ENCODE data around the gene EFCAB12. TPM values are rescaled to one million over a fixed set of nuclear protein-coding genes. Genes with fewer than 3 reads are reported as not detected.

Gene EFCAB12
- total RNA-seq (2012; rRNA removed) = under 0.01 TPM in 2 replicates
- polyA plus RNA-seq (2012; rRNA removed) = 0.09 and 0.17 TPM in 2 replicates
- polyA plus RNA-seq (2012; cell fraction: cytosol; rRNA removed) = 0.02 and 0.04 TPM in 2 replicates
- 0.41 and 0.62 TPM in 2 replicates for polyA plus RNA-seq (2012; cell fraction: nucleus; rRNA removed; ENCODE audit: low replicate concordance)
- Bru-seq, nascent RNA = percentile 17 among the genes with signal in this experiment
- BruChase-seq, experiment 1, labeled RNA remaining after a 6-hour chase = percentile 26 among the genes with signal in this experiment
- percentile 28 among the genes with signal in this experiment for BruChase-seq, experiment 2, labeled RNA remaining after a 2-hour chase
- long read RNA-seq = 0 reads

GRCh38 chr3:129428376-129429079 lies at the start of gene EFCAB12:
Gene EFCAB12, minus strand, starts transcription at chr3:129428636. Its CDS starts 148 bp downstream, at chr3:129428488.
- H3K56ac ChIP-seq (ENCODE audit: extremely low read depth, insufficient read depth, low read length) = peak within 1 kb of the TSS; percentile 49; the same call in 1 of the 2 replicates
- peak within 1 kb of the TSS; percentile 76 for H2AK9ac ChIP-seq (replicated peaks; ENCODE audit: low read depth, low read length, poor library complexity)
- peak; percentile 88 for DNase-seq
- H4K91ac ChIP-seq (ENCODE audit: insufficient read depth, low read depth, low read length) = peak within 1 kb of the TSS; percentile 46; the same call in 1 of the 2 replicates
- H3K4me2 ChIP-seq (ENCODE audit: low read depth, low read length) = peak within 1 kb of the TSS; percentile 88
- peak; percentile 99 for ATAC-seq (ENCODE audit: low read depth)
- no peak within 1 kb of the TSS for H2BK5ac ChIP-seq (ENCODE audit: low read depth, low read length, poor library complexity, severe bottlenecking)
- peak within 1 kb of the TSS; percentile 79 for H3K14ac ChIP-seq (replicated peaks; ENCODE audit: low read depth, low read length)
- peaks cover 5 to 7% of the 10 kb centered on the region in 2 experiments; a peak in 2 of 4 replicates for H3K79me1 ChIP-seq (ENCODE audit: low read depth in 1 of 2, low read length in 2 of 2)
- H2AK5ac ChIP-seq (ENCODE audit: low read depth, low read length) = peak within 1 kb of the TSS; percentile 76; the same call in 1 of the 2 replicates
- H2BK15ac ChIP-seq (ENCODE audit: low read depth, low read length) = peak within 1 kb of the TSS; percentile 18; the same call in 1 of the 3 replicates
- H3K9ac ChIP-seq (ENCODE audit: low read depth, low read length) = peak within 1 kb of the TSS; percentile 15; the same call in 1 of the 2 replicates
- H3K23ac ChIP-seq (ENCODE audit: low read depth, low read length) = peak within 1 kb of the TSS; percentile 32; the same call in 1 of the 2 replicates
- no peak within 1 kb of the TSS for H3K18ac ChIP-seq (ENCODE audit: low read depth, low read length)
- peak within 1 kb of the TSS; percentile 93 for H2AFZ ChIP-seq (replicated peaks; ENCODE audit: low read length, poor library complexity)
- peak within 1 kb of the TSS; percentile 10 for H2BK120ac ChIP-seq (ENCODE audit: low read depth, low read length)
- H3K4me3 ChIP-seq (ENCODE audit: insufficient read depth, low read depth, low read length) = peak within 1 kb of the TSS; percentile 47
- H2BK20ac ChIP-seq (ENCODE audit: low read depth, low read length) = no peak within 1 kb of the TSS; the same call in 1 of the 2 replicates
- BruUV-seq (replicated peaks) = no TSS peak
- peak within 1 kb of the TSS; percentile 76 to 93 for H4K8ac ChIP-seq (ENCODE audit: low read depth in 2 of 2, low read length in 2 of 2)
- ChIA-PET CTCF (interaction anchor here (1.5 kb wide), 1 partner anchor 46 kb away, joined by 3 read pairs; no protein-coding TSS in a partner anchor), POLR2A (ENCODE audit: unreplicated experiment) (interaction anchor here (0.6 to 1.3 kb wide), 2 partner anchors 12 to 51 kb away, joined by 4 to 8 read pairs; partner anchors contain the start of genes IFT122 and MBD4)
- intact Hi-C loops (cut with micrococcal nuclease) (no loop called here), dilution Hi-C loops (cut with HindIII; ENCODE audit: low sequenced_read_pairs, unreplicated experiment) (no loop called here), in situ Hi-C loops (cut with MboI; ENCODE audit: low sequenced_read_pairs) (no loop called here)
- peak within 1 kb of the TSS; percentile 47 for H3K4ac ChIP-seq (ENCODE audit: low read depth, low read length)
- 2% methylated on average over 22 of the region's 42 CpGs; no CpG with 5 or more reads in 1 of the 2 experiments for WGBS, 2 experiments (ENCODE audit: extremely low coverage in 2 of 2, insufficient read length in 1 of 2)
- peaks cover 14% of the 10 kb centered on the region; the same call in 1 of the 2 replicates for H3K9me1 ChIP-seq (ENCODE audit: insufficient read depth, low read length)
- no peaks in the 10 kb centered on the region for H3K9me3 ChIP-seq (ENCODE audit: control insufficient read depth, insufficient read depth, low read length)
- peak within 1 kb of the TSS; percentile 42; the same call in 1 of the 2 replicates for H3K27ac ChIP-seq (ENCODE audit: insufficient read depth, low read length)
- peaks cover 17% of the 10 kb centered on the region for H3K36me3 ChIP-seq (ENCODE audit: control insufficient read depth, insufficient read depth, low read length)
- TF ChIP-seq MAZ (IDR thresholded peaks at IDR 0.05; ENCODE audit: borderline replicate concordance, low read depth, low read length) (peak; percentile 53; the same call in 1 of the 2 replicates), USF2 (IDR thresholded peaks at IDR 0.05; ENCODE audit: low read depth, low read length) (peak; percentile 94), MXI1 (IDR thresholded peaks at IDR 0.05; ENCODE audit: borderline replicate concordance, low read depth, low read length) (no peak), RCOR1 (IDR thresholded peaks at IDR 0.05; ENCODE audit: insufficient replicate concordance, low read length) (no peak), BHLHE40 (IDR thresholded peaks at IDR 0.05; ENCODE audit: low read depth, low read length) (no peak), CTCF (conservative IDR thresholded peaks at IDR 0.05; ENCODE audit: low read depth, low read length) (no peak), SMC3 (IDR thresholded peaks at IDR 0.05; ENCODE audit: low read depth, low read length) (no peak)
- no peaks in the 10 kb centered on the region for H3K27me3 ChIP-seq (ENCODE audit: control insufficient read depth, insufficient read depth, low read length)
- H4K20me1 ChIP-seq (ENCODE audit: insufficient read depth, low read length) = no peaks in the 10 kb centered on the region
- peak within 1 kb of the TSS; percentile 51 for H4K5ac ChIP-seq (ENCODE audit: low read depth, low read length)
- peaks cover 4% of the 10 kb centered on the region for H3K4me1 ChIP-seq (ENCODE audit: control insufficient read depth, insufficient read depth, low read length)
